HG03575 (cell line): ENCODE measurements around the gene PADI6.

Source experiments
- ATAC-seq: cut with Tn5 transposase; IDR thresholded peaks from one replicate; pipeline ENCODE4 v1.9.1; 2021; ENCODE audit not compliant: unreplicated experiment, insufficient number of reproducible peaks, low FRiP score; ENCODE audit errors: extremely low read depth

The PADI6 gene

GRCh38 chr1:17352419-17352909 is 19.5 kb upstream of the PADI6 start:
- no peak for ATAC-seq

- ATAC-seq, result no peak
These were observed 16.1 kb upstream of the PADI6 start for GRCh38 chr1:17355898-17356297.

GRCh38 chr1:17356387-17357026 is 15.5 kb upstream of the PADI6 start:
- no peak for ATAC-seq

- no peak for ATAC-seq
These were observed 13.4 kb upstream of the PADI6 start for GRCh38 chr1:17358557-17358956.

- no peak for ATAC-seq
These were observed 13.0 kb upstream of the PADI6 start for GRCh38 chr1:17359031-17359430.

GRCh38 chr1:17359808-17360207 is 12.2 kb upstream of the PADI6 start:
- ATAC-seq, result no peak

- no peak for ATAC-seq
These were observed 11.6 kb upstream of the PADI6 start for GRCh38 chr1:17360272-17360956.

- no peak for ATAC-seq
These were observed 10.3 kb upstream of the PADI6 start for GRCh38 chr1:17361687-17362086.

- no peak for ATAC-seq
These were observed 8.6 kb upstream of the PADI6 start for GRCh38 chr1:17363351-17363750.

GRCh38 chr1:17363771-17364170 is 8.2 kb upstream of the PADI6 start:
- ATAC-seq, result no peak

GRCh38 chr1:17365293-17365692 is 6.7 kb upstream of the PADI6 start:
- no peak for ATAC-seq

GRCh38 chr1:17369466-17369865 is 2.5 kb upstream of the PADI6 start:
- no peak for ATAC-seq

- ATAC-seq, result no peak
These were observed 1.4 kb upstream of the PADI6 start for GRCh38 chr1:17370618-17371017.

GRCh38 chr1:17372955-17373354 is 959 bp downstream of the PADI6 start:
- ATAC-seq, result no peak

GRCh38 chr1:17375651-17376050 is 3.7 kb downstream of the PADI6 start:
- no peak for ATAC-seq

- no peak for ATAC-seq
These were observed 5.4 kb downstream of the PADI6 start for GRCh38 chr1:17377325-17377953.

- ATAC-seq, result no peak
These were observed 9.2 kb downstream of the PADI6 start for GRCh38 chr1:17381161-17381560.

GRCh38 chr1:17392199-17392740 is 20.3 kb downstream of the PADI6 start:
- no peak for ATAC-seq

GRCh38 chr1:17393230-17393629 is 21.2 kb downstream of the PADI6 start:
- ATAC-seq, result no peak
